Measurements from ENCODE around the gene PPP2R3B. TPM values are rescaled to one million over a fixed set of nuclear protein-coding genes. Genes with fewer than 3 reads are reported as not detected.

Gene PPP2R3B
- total RNA-seq, 1 experiment from 2014 or later = 13.7 TPM

DNA sequence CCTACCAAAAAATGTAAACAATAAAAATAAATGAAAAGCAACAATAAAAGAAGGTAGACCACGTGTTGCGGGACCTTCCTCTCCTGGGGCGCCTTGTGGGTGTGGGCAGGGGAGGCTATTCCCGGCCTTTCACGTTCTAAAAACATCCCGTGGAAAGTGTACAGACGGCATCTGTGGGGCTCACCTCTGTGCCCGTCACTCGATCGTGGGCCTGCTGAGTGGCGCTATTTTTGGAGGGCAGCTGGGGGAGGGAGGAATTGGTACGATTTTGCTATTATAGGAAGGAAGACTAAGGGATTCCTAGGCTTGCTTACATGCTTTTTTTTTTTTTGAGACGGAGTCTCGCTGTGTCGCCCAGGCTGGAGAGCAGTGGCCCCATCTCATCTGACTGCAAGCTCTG is 13.6 kb upstream of the PPP2R3B start:
- ChIA-PET CTCF (no interaction called here), POLR2A (no interaction called here)
- TF ChIP-seq CTCF (IDR thresholded peaks at IDR 0.05; ENCODE audit: unreplicated experiment) = no peak
- no peaks in the 10 kb centered on the region for H3K4me1 Mint-ChIP-seq (ENCODE audit: insufficient read depth, unreplicated experiment)
- no peak overlapping the region for H3K27ac Mint-ChIP-seq (ENCODE audit: low read depth, unreplicated experiment)
- peaks cover 8% of the 10 kb centered on the region for H3K9me3 Mint-ChIP-seq (ENCODE audit: unreplicated experiment)
- no peaks in the 10 kb centered on the region for H3K27me3 Mint-ChIP-seq (ENCODE audit: insufficient read depth, unreplicated experiment)
- BruUV-seq (replicated peaks) = no TSS peak
- no peaks in the 10 kb centered on the region for H3K36me3 Mint-ChIP-seq (ENCODE audit: insufficient read depth, unreplicated experiment)
- DNase-seq (ENCODE audit: unreplicated experiment) = no peak
- intact Hi-C loops (cut with micrococcal nuclease) = no loop called here
- H3K4me3 Mint-ChIP-seq (ENCODE audit: unreplicated experiment) = no peak overlapping the region

DNA sequence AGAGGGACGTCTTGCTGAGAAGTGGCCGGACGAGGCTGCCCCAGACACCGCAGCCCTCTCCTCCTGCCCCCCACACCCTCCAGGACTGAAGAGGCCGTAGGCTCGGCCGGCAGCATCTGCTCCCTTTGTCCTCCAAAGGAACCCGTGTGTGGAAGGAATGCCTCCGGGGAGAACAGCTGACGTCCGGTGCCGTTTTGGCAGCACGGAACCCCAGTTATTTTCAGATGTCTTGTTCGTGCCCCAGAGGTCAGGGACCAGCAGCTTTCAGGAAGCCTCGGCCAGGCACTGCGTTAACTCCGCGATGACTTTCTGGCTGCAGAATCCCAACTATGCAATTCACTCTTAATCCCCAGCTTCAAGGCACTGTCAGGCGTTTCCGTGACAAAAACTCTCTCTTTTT is 10.9 kb upstream of the PPP2R3B start:
- BruUV-seq (replicated peaks) = no TSS peak
- Mint-ChIP-seq H3K27ac (ENCODE audit: low read depth, unreplicated experiment) (no peak overlapping the region), H3K36me3 (ENCODE audit: insufficient read depth, unreplicated experiment) (no peaks in the 10 kb centered on the region), H3K27me3 (ENCODE audit: insufficient read depth, unreplicated experiment) (no peaks in the 10 kb centered on the region), H3K9me3 (ENCODE audit: unreplicated experiment) (peaks cover 3% of the 10 kb centered on the region), H3K4me3 (ENCODE audit: unreplicated experiment) (no peak overlapping the region), H3K4me1 (ENCODE audit: insufficient read depth, unreplicated experiment) (no peaks in the 10 kb centered on the region)
- ChIA-PET POLR2A (no interaction called here), CTCF (no interaction called here)
- intact Hi-C loops (cut with micrococcal nuclease) = no loop called here
- no peak for TF ChIP-seq CTCF (IDR thresholded peaks at IDR 0.05; ENCODE audit: unreplicated experiment)
- no peak for DNase-seq (ENCODE audit: unreplicated experiment)

DNA sequence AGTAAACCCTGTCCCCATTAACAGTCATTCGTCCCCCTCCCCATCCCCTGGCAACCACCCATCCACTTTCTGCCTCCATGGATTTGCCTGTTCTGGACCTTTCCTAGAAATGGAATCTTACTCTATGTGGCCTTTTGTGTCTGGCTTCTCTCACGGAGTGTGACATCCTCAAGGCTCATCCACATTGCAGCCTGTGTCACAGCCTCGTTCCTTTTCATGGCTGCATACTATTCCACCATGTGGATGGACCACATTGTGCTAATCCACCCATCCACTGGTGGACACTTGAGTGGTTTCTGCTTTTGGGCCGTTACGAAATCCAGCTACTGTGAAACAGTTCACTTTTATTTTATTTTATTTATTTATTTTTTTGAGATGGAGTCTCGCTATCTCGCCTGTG is 8.1 kb upstream of the PPP2R3B start:
- ChIA-PET CTCF (no interaction called here), POLR2A (no interaction called here)
- intact Hi-C loops (cut with micrococcal nuclease) = no loop called here
- Mint-ChIP-seq H3K36me3 (ENCODE audit: insufficient read depth, unreplicated experiment) (no peaks in the 10 kb centered on the region), H3K4me3 (ENCODE audit: unreplicated experiment) (no peak overlapping the region), H3K27me3 (ENCODE audit: insufficient read depth, unreplicated experiment) (no peaks in the 10 kb centered on the region), H3K9me3 (ENCODE audit: unreplicated experiment) (no peaks in the 10 kb centered on the region), H3K4me1 (ENCODE audit: insufficient read depth, unreplicated experiment) (no peaks in the 10 kb centered on the region), H3K27ac (ENCODE audit: low read depth, unreplicated experiment) (no peak overlapping the region)
- TF ChIP-seq CTCF (IDR thresholded peaks at IDR 0.05; ENCODE audit: unreplicated experiment) = no peak
- BruUV-seq (replicated peaks) = no TSS peak
- DNase-seq (ENCODE audit: unreplicated experiment) = no peak

- no peak for TF ChIP-seq CTCF (IDR thresholded peaks at IDR 0.05; ENCODE audit: unreplicated experiment)
- no peak overlapping the region for H3K27ac Mint-ChIP-seq (ENCODE audit: low read depth, unreplicated experiment)
- ChIA-PET POLR2A (no interaction called here), CTCF (no interaction called here)
- no peaks in the 10 kb centered on the region for H3K27me3 Mint-ChIP-seq (ENCODE audit: insufficient read depth, unreplicated experiment)
- intact Hi-C loops (cut with micrococcal nuclease) = no loop called here
- BruUV-seq (replicated peaks) = no TSS peak
- no peak for DNase-seq (ENCODE audit: unreplicated experiment)
- H3K4me1 Mint-ChIP-seq (ENCODE audit: insufficient read depth, unreplicated experiment) = no peaks in the 10 kb centered on the region
- H3K4me3 Mint-ChIP-seq (ENCODE audit: unreplicated experiment) = no peak overlapping the region
- H3K9me3 Mint-ChIP-seq (ENCODE audit: unreplicated experiment) = no peaks in the 10 kb centered on the region
- H3K36me3 Mint-ChIP-seq (ENCODE audit: insufficient read depth, unreplicated experiment) = peaks cover under 1% of the 10 kb centered on the region
Measured at GRCh38 chrX:392575-392846, 5.8 kb upstream of the PPP2R3B start.
